SW480 (cell line): ENCODE data around the gene PGM1.
"Not testable (repeated sequence)": the region's sequence is repeated elsewhere in the genome, so short reads cannot be mapped to it uniquely, and the experiment has no call there.

Experiments
- DNase-seq: peaks from one replicate; pipeline ENCODE4 v3.0.0-alpha.2; 2016; ENCODE audit warnings: low spot score

PGM1 gene

DNA sequence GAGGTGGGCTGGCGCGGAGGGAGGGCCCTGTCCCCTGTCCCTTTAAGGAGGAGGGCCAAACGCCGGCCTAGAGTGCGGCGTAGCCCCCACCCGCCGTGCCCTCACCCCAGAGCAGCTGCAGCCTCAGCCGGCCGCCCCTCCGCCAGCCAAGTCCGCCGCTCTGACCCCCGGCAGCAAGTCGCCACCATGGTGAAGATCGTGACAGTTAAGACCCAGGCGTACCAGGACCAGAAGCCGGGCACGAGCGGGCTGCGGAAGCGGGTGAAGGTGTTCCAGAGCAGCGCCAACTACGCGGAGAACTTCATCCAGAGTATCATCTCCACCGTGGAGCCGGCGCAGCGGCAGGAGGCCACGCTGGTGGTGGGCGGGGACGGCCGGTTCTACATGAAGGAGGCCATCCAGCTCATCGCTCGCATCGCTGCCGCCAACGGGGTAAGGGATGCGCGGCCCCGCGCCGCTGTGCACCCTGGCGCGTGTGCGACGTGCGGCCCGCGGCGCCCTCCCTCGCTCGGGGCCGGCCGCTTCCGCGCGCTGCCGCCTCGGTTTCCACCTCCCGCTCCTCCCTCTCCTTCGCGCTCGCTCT is at the start of gene PGM1:
PGM1 (plus strand) TSS at position 109 of the 583 bp plus-strand sequence; CDS start at position 187, 78 bp downstream.
- peak; percentile 72 for DNase-seq

- DNase-seq = no peak
Measured at GRCh38 chr1:63545780-63546179, 47.4 kb upstream of the PGM1 start.

- no peak for DNase-seq
Measured at GRCh38 chr1:63547621-63548294, 45.5 kb upstream of the PGM1 start.

DNA sequence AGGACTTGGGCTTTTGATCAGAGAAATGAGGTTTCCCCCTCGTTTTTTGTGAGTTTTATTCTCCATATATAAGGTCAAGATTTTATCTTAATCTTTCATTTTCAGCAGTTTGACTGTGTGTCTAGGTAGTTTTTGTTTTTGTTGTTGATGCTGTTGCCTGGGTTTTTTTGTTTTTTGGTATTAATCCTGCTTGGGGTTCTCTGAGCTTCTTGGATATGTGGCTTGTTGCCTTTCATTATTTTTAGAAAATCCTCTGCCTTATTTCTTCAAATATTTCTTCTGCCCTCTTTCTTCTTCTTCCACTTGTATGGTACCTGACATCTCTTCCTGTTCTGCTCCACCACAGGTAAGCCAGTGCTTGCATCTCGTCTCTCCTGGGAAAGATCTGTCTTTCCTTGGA is 44.9 kb upstream of the PGM1 start:
- no peak for DNase-seq

GRCh38 chr1:63548877-63549276 is 44.3 kb upstream of the PGM1 start:
- no peak for DNase-seq

DNA sequence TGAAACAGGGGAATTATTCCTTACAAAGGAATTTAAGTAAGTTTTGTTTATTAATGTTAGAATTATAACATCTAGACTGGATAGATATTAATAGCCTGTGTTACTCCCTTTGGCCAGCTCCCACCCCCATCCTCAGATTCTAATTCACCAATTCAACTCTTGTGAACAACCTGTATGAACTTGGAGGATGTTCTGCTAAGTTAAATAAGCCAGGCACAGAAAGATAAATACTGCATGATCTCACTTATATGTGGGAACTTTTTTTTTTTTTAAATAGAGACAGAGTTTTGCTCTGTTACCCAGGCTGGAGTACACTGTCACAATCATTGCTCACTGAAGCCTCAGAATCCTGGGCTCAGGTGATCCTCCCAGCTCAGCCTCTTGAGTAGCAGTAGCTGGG is 37.7 kb upstream of the PGM1 start:
- no peak for DNase-seq

DNA sequence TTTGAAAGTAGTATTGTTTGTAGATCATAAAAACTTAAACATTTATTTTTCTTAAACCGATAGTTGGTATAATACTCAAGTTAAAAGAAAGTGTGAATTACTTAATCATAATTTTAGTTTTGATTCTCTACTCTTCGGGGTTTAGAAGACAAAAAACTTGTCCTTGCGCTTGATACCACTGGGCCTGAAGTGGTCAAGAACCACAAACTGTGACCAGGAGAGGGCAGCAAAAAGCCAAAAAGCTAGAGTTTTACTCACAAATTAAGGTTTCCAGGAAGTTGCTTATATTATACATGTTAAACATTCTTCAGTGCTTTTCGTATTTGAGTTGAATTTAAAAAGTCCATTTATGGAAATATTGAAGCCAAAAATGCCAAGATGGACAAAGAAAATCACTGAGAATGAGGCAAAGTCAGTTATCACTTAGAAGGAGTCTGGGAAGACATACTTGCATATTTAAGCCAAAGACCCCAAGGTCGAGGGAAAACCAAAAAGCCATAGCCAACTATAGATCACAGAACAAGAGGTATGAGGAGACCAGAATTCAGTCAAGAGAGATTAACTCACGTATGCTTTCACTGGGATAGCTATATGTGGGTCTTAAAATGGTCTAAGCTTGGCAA is 35.7 kb upstream of the PGM1 start:
- peak; percentile 11 for DNase-seq

GRCh38 chr1:63559357-63559756 is 33.9 kb upstream of the PGM1 start:
- DNase-seq = no peak

DNA sequence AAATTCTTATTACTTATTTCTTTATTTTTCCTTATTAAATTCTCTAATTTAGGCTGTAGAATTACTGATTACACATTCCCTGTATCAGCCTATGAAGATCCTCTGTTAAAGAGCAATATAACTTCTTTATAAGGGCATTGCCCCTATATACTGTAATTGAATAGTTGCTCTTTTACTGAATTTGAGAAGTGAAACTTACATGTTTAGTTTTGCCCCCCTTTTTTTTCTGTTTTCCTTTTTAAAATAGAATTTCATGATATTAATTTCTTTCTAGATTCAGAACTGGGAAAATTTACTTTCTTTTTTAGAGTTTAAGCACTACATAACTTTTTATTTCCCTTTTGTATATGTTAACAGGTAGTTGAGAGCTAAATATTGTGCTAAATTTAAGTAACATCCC is 29.5 kb upstream of the PGM1 start:
- DNase-seq = no peak

DNA sequence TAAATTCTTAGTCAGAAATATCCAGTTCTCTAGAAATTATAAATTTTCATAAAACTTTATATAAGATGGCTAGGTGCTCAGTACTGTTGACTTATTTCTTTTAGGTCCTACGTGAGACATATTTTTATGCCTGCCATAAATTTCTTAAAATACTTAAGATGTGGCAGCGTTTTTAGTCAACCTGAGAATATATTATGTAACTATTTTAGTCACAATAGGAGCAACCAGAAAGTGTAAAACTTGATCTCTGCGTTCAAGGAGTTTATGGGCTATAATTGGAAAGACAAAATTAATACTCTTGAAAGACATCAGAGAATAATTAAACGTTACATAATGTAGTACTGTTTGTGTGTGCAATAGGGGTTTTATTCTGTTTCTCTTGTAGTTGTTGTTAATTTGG is 24.1 kb upstream of the PGM1 start:
- no peak for DNase-seq

- no peak for DNase-seq
Measured at GRCh38 chr1:63569640-63570316, 23.4 kb upstream of the PGM1 start.

- DNase-seq = not testable (repeated sequence)
Measured at GRCh38 chr1:63572686-63573085, 20.5 kb upstream of the PGM1 start.

DNA sequence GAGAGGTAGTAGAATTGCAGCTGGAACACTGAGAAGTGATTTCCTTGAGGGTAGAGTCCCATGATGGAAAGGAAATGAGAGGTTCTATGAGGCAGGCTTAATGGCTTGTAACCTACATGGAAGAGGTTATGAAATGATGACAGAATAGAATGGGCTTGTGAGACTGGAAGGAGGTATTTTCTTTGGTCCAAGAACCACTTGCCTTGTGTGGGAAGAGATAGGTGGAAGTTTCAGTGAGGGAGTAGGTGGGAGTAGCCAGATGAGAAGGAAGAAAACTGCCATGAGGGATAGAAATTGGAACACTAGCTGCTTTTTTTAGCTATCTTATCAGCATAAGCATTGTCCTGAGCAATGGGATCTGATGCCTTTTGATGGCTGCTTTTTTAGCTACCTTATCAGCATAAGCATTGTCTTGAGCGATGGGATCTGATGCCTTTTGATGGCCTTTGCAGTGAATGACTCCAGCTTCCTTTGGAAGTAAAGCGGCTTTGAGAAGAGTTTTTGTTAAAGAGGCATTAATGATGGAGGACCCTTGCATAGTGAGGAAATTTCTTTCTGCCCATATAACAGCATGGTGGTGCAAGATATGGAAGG is 18.9 kb upstream of the PGM1 start:
- DNase-seq = not testable (repeated sequence)

DNA sequence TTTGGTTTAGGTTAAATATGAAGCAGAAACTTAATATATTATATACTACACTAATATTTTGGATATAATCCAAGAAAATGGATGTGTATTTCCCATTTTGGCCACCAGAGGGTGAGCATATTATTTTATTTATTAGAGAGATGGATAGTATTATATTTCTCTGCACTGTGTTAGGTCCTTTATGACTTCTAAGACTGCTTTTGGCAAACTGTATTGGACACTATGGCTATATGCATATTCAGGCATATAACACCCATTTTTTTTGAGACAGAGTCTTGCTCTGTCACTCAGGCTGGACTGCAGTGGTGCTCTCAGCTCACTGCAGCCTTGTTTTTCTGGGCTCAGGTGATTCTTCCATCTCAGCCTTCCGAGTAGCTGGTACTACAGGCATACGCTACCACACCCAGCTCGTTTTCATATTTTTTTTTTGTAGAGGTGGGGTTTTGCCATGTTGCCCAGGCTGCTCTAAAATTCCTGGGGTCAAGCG is 17.8 kb upstream of the PGM1 start:
- DNase-seq = peak; percentile 30

DNA sequence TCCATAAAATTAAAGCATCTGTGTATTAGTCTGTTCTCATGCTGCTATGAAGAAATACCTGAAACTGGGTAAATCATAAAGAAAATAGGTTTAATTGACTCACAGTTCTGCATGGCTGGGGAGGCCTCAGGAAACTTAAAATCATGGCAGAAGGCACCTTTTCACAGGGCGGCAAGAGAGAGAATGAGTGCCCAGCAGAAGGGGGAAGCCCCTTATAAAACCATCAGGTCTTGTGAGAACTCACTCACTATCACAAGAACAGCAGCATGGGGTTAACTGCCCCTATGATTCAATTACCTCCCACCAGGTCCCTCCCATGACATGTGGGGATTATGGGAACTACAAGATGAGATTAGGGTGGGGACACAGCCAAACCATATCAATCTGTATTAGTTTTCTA is 6.9 kb upstream of the PGM1 start:
- not testable (repeated sequence) for DNase-seq

DNA sequence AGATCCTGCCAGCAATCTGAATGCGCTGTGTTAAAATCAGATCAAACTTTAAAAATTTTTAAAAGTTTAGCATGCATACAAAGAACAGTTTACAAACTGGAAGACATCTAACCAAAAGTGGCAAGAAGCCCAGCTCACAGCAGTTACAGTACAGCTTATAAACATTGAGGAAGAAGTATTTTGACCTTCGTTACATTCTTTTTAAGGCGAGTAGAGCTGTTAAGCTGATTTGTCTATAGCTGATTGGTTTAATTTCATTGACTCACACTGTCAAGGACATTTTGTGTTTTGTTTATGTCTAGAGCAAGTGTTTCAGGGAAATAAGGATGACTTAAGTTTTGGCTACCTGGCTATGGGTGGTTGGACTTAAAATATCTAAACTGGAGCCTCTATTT is 3.0 kb upstream of the PGM1 start:
- no peak for DNase-seq

GRCh38 chr1:63592536-63593302 is 492 bp upstream of the PGM1 start:
- DNase-seq = peak; percentile 62

- peak; percentile 37 for DNase-seq
Measured at GRCh38 chr1:63593886-63594605, 835 bp downstream of the PGM1 start.

DNA sequence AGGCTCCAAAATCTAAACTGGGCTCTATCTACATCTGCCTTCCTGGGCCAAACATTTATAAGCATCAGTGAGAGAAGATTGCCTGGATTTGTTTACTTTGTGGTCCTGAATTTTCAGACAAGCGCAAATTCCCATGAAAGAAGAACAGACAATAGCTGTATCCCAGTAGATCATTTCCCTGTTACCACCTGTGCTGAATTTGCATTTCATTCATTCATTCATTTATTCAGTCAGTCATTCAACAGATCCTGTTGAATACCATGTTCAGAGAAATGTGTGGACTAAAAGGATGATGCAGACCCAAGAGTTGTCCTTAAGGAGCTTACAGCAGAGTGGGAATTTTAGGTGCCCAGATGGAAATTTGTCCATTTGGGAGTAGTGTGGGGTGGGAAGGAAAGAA is 2.2 kb downstream of the PGM1 start:
- no peak for DNase-seq

DNA sequence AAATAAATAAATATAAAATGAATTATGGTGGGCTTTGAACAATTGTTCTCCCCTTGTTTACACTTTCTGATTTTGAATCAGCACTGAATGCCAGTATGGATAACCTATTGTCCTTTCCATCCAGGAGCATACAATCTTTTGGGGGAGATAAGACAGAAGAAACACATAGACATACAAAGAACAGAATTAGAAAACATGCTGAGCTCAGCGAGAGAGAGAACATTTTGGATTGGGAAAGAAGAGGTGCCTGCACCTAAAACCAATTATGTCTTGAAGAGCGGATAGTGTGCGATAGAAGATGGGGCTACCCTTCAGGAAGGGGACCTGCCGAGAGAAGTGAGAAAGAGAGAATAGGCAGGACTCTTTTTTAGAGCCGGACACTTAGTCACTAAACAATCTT is 6.6 kb downstream of the PGM1 start:
- no peak for DNase-seq

DNA sequence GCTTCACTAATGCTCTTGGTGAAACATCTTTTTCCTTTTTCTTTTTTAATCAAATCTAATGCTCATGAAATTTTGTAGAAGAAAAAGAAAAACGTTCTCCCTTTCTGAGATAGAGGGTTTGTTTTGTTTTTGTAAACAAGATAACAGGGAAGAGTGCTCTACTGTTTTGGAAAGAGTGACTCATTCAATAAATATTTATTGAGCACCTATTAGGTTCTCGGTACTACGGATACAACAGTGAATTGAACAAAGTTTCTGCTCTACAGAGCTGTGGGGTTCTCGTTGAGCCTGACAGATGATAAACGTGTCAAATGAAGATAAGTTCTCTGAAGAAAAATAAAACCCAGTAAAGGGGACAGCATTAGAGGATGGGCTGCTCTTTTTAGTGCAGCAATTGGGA is 7.0 kb downstream of the PGM1 start:
- DNase-seq = no peak
